Caki2 (cell line): Measurements from ENCODE around the gene CAAP1. TPM values are rescaled to one million over a fixed set of nuclear protein-coding genes. Genes with fewer than 3 reads are reported as not detected.
"Not testable (repeated sequence)": the region's sequence is repeated elsewhere in the genome, so short reads cannot be mapped to it uniquely, and the experiment has no call there.

Experiments
- DNase-seq: peaks from one replicate; pipeline ENCODE4 v3.0.0-alpha.2; 2015; ENCODE audit warnings: low read depth
- in situ Hi-C: cut with HindIII; loops from 2 replicates; pipeline ENCODE4 v1.10.0; 2016; ENCODE audit warnings: low sequenced_read_pairs, low pct_unique_long_range_greater_than_20kb, mixed read lengths
- total RNA-seq: library from RNA; depleted of rRNA; stranded (reverse); fragments of >200 nt; shearing (Covaris generic); gene quantifications from 2 replicates; pipeline ENCODE4 v1.2.3, GENCODE V29; 2014; ENCODE audit warnings: low replicate concordance; rRNA removed

The CAAP1 gene, protein sequence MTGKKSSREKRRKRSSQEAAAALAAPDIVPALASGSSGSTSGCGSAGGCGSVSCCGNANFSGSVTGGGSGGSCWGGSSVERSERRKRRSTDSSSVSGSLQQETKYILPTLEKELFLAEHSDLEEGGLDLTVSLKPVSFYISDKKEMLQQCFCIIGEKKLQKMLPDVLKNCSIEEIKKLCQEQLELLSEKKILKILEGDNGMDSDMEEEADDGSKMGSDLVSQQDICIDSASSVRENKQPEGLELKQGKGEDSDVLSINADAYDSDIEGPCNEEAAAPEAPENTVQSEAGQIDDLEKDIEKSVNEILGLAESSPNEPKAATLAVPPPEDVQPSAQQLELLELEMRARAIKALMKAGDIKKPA
- total RNA-seq = 29.1 and 56.2 TPM in 2 replicates

DNA sequence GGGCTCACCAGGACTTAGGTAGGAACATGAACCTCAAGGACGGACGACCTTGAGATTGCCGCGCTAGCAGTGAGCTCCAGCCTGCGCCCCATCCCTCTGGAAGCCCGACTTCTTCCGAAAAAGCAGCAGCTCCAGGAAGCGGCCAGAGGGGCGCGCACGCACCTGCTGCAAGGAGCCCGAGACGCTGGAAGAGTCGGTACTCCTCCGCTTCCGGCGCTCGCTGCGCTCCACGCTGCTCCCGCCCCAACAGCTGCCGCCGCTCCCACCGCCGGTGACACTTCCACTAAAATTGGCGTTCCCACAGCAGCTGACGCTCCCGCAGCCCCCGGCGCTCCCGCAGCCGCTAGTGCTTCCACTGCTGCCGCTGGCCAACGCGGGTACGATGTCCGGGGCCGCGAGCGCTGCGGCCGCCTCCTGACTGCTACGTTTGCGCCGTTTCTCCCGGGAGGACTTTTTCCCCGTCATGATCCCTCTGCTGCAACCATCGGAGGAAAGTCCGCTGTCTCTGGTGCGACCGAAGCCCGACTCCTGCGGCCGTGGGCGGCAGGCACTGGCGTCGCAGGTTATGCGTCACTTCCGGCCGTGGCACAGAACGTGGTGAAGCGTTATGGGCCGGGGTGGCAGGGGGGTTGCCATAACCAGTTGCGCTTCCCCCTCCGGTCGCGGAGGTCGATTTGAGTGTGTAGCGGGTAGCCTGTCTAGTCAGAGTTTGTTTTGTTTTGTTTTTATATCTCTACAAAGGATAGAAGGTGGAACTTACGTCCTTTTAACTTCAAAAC, at the start of gene CAAP1:
TSS of gene CAAP1 (minus strand) at position 552 of the 779 bp plus-strand sequence. CDS start at position 465, 87 bp downstream.
- in situ Hi-C loops = no loop called here

DNA sequence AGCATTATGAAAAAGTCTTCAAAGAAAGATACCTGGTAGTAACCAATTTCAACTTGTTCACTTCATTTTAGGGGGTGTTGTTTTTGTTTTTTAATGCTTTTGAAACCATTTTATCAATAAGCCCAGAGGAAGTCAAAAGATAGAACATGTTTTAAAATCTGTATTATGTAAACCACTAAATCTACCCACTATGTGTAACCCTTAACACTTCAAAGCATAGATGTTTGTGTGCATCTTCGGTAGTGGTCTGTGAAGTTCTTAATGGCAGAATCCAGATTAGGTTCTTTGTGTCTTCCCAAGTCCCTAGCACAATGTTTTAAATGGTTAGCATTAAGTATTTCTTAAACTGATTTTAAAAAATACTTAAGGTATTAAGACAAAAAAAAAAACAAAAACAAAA, 48.2 kb upstream of the CAAP1 start:
- in situ Hi-C loops = no loop called here
- no peak for DNase-seq

More for the DNA sequence above, at the start of gene CAAP1:
- peak; percentile 78 for DNase-seq

DNA sequence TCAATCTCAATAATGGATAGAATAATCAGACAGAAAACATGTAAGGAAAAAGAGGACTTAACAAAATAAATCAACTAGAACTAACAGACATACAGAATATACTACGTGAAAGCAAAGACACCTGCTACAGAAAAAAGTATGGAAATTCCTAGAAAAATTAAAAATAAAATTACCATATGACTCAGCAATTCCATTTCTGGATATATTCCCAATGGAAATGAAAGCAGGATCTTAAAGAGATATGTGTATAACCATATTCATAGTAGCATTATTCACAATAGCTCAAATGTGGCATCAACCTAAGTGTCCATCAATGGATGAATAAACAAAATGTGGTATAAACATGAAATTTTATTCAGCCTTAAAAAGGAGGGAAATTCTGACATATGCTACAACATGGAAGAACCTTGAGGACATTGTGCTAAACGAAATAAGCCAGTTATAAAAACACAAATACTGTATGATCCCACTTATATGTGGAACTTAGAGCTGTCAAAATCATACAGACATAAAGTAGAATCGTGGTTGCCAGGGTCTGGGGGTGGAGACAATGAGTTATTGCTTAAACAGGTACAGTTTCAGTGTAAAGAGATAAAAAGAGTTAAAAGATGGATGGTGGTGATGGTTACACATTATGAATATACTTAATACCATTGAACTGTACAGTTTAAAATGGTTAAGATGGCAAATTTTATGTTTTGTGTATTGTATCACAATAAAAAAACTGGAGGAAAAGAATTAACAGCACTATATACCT, 47.5 kb upstream of the CAAP1 start:
- in situ Hi-C loops = no loop called here
- DNase-seq = no peak

DNA sequence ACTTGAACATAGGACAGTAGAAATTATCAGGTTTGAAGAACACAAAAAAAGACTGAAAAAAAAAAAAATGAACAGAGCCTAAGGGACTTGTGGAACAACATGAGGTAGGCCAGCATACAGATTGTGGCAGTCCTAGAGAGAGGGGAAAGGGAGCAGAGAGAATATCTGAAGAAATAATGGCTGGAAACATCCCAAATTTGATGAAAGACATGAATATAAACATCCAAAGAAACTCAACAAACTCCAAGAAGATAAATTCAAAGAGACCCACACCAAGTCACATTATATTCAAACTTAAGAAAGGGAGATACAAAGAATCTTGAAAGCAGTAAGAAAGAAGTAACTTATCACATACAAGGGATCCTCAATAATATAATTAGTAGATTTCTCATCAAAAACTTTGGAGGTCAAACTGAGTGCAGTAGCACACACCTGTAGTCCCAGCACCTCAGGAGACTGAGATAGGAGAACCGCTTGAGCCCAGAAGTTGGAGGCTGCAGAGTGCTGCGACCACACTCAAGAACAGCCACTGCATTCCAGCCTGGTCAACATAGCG, 45.3 kb upstream of the CAAP1 start:
- in situ Hi-C loops = no loop called here
- no peak for DNase-seq

DNA sequence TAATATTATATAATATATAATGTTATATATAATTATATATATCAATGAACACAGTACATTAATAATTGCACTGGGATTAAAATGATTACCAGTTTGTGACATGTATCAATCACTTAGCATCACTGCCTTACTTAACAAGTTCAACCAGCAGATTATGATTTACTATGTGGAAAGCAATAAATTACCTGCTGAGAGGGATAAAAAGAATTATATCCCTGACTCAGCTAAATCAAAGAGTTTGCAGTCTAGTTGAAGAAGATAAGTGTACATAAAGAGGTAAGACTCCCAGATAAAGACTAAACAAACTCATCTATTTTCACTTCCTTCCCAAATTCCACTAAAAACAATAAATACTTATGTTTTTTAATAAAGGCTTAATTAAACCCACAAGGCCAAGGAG, 43.2 kb upstream of the CAAP1 start:
- in situ Hi-C loops = no loop called here
- DNase-seq = no peak

DNA sequence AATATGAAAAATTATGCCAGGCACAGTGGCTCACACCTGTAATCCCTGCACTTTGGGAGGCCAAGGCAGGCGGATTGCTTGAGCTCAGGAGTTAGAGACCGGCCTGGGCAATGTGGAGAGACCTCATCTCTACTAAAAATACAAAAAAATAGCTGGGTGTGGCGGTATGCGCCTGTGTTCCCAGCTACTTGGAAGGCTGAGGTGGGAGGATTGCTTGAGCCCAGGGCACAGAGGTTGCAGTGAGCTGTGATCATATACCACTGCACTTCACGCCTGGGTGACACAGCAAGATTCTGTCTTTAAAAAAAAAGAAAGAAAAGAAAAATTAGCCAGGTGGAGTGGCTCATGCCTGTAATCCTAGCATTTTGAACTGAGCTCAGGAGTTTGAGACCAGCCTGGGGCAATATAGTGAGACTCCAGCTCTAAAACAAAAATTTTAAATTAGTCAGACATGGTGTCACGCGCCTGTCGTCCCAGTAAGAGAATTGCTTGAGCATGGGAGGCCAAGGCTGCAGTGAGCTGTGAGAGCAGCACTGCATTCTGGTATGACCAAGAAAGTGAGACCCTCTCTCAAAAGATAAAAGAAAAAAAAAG, 36.4 kb upstream of the CAAP1 start:
- peak; percentile 73 for DNase-seq
- in situ Hi-C loops = no loop called here

DNA sequence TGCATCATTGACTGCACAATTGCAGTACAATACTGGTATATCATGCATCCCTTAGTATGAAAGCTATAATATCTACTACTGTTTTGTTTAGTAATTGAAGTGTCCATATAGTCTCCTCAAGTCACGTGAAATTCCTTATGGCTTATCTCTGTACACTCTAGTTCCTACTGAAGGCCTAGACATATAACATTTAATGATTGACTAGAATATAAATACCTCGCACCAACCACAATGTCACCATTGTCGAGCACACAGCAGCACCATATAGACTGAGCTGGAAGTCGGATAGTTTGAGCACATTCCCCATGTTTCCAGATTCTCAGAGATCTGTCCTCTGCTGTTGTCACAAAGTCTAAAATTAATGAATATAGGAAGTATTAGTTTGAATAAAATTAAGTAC, 33.0 kb upstream of the CAAP1 start:
- DNase-seq = no peak
- in situ Hi-C loops = no loop called here

DNA sequence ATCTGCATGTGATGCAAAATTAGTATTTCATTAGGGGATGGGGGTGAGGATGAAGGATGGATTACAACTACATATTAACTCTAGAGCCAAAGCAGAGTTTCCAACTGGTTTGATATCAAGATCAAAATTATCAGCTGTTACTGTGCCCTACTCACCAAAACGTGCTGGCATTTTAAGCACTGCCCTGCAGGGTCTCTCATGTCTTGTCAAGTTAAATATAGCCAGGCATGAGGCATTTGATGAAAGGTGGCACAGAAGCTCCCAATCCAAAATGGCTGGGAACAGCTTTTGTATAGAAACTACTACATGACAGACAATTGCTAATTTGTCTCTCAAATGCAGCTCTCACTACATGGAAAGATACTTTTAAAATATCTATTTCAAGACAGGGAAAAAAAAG, 27.1 kb upstream of the CAAP1 start:
- DNase-seq = no peak
- in situ Hi-C loops = no loop called here

DNA sequence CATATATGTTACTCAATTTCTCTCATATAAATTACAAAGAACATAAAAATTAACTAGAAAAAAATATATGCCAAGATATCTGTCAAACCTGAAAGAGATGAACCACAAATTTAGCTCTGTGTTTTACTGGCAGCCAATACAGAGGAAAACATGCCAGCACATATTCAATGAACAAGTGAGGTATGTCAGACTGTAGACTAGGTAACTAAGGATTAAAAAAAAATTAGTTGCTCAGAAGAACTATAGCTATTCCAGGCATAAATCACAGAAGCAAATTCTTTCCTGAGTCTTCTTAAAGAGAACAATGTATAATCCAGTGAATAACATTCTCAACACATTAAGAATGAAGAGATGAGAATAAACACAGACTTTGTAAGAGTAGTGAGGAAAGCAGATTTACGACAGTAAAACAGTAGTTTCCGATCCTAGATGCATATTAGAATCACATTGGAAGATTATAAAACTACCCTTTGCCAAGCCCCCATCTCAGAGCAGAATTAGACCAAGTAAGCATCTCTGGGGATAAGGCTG, 20.6 kb upstream of the CAAP1 start:
- DNase-seq = no peak
- in situ Hi-C loops = no loop called here

DNA sequence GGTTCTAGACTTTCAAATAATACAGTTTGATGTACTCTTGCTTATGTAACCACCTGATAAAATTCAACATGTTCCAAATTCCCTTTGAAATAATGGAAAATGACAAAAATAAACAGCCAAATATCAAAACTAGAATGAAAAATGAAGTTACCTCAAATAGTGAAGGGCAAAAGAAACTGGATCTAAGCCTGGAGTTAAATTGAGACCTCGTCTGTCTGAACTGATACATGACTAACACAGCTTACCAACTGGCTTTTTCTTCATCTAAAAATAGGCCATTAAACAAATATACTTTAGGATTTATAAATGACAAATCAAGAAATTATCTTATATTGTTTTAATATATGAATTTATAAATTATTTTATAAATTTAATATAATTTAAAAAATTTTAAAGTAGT, 12.1 kb upstream of the CAAP1 start:
- in situ Hi-C loops = no loop called here

DNA sequence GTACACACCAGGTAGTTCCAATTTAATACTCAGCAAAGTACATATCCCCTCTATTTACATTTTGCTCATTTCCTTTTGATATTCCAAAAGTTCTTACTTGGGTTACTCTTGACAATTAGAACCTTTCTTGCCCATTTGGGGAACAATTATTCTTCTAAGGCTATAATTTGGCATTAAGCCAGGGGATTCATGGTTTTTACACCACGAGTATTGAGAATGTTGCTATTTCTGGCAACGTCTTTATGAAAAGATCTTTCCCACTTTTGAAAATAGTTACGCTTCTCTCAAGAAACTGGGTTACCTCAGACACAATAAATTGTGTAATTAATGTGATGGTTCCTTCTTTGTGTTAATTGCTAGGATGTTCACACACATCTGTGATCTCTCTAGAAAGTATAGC, 11.5 kb upstream of the CAAP1 start:
- in situ Hi-C loops = no loop called here

More for the DNA sequence above, 12.1 kb upstream of the CAAP1 start:
- no peak for DNase-seq

DNA sequence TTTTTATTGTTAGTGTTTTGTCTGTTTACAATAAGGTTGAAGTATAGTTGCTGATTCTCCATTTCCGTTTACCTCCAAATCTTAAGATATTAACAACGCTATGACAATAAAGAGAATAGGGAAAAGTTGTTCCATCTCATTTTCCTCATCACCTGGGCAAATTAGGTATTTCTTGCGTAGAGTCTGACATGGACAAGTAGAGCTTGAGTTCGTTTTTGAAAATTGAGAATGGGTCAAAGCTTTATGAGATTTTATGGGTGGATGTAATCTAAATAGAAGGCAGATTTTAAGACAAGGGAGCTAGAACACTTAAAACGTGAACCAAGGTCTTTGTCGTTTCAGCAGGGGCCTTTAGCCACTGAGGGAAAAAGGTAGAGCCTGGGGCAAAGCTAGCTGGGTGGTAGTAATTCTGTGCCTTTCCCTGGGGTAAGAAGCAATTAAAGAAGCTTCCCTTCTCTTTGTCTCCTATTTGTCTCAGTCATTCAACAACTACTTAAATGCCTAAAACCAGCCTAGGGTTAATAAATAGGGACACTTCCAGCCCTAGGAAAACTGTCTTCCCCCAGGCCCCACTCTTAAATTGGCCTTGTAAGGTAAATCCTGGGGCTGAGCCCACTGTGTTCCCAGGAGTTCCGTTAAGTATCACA, 551 bp upstream of the CAAP1 start:
- in situ Hi-C loops = no loop called here
- DNase-seq = no peak

More for the DNA sequence above, 11.5 kb upstream of the CAAP1 start:
- DNase-seq = no peak

DNA sequence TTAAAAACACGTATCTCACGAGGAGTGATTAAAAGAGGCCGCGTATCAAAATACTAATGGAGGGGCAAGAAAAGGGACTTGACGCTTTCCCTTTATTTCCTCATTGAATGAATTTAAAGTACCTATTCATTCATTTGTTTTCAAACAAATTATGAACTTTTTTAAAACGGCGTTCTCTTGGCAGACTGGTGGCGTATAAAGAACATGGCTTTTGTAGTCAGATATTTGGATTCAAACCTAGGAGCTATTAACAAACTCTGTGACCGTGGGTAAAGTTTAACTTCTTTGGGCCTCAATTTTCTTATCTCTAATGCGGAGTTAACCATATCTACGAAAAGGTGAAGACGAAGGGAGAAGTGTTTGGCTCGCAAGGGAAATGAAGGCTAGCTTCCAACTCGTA, 876 bp downstream of the CAAP1 start:
- DNase-seq = no peak
- in situ Hi-C loops = no loop called here

DNA sequence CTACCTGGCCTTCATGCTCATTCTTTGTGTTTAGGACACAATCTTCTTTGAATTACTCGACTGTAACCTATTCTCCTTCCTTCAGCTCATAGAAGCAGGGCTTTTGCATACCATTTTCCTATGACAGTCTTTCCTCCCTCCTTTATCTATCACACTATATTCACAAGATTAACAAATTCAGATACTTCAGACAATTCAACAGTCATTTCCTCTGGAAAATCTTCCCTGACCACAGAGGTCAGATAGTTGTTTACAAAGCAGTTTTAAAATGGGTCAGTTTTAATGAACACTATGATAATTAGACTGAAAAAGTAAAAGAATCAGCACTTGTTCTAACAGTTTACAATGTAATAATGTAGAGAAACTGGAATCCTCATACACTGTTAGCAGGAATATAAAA, 4.3 kb downstream of the CAAP1 start:
- DNase-seq = no peak
- in situ Hi-C loops = no loop called here

DNA sequence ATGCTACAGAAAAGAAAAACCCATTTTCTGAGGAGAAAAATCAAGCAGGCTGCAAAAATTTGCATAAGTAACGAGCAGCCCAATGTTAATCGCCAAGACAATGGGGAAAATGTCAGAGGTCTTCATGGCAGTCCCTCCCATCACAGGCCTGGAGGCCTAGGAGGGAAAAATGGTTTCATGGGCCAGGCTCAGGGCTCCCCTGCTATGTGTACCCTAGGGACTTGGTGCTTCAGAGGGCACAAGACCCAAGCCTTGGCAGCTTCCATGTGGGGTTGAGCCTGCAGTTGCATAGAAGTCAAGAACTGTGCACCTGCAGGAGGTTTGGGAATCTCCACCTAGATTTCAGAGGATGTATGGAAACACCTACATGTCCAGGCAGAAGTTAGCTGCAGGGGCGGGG, 10.4 kb downstream of the CAAP1 start:
- no peak for DNase-seq
- in situ Hi-C loops = no loop called here

DNA sequence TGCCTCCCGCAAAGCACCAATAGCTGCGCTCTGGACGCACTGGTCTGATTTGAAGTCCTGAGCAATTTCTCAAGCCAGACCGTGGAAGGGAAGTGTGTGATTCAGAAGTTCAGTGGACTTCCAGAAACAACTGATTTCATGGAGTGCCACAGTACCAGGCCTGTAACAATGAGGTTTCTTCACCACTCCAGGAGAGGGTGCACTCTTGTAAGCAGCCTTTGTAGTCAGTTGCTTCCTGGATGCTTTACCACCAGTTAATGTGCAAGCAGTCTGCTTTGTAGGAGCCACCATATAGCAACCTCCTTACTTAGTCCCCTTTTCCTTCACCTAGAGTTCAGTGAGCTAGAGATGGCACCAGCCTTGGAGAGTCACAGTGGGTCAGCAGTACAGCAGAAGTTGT, 12.3 kb downstream of the CAAP1 start:
- in situ Hi-C loops = no loop called here
- no peak for DNase-seq

DNA sequence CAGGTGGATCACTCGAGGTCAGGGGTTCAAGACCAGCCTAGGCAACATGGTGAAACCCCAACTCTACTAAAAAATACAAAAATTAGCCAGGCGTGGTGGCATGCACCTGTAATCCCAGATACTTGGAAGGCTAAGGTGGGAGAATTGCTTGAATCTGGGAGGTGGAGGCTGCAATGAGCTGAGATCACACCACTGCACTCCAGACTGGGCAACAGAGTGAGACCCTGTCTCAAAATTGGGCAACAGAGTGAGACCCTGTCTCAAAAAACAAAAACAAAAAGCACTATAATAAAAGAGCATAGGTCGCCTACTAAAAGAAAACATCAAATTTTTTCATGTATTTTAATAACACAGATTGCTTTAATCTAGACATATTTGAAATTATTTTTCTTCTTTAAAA, 17.4 kb downstream of the CAAP1 start:
- DNase-seq, in situ Hi-C loops: not testable (repeated sequence)

DNA sequence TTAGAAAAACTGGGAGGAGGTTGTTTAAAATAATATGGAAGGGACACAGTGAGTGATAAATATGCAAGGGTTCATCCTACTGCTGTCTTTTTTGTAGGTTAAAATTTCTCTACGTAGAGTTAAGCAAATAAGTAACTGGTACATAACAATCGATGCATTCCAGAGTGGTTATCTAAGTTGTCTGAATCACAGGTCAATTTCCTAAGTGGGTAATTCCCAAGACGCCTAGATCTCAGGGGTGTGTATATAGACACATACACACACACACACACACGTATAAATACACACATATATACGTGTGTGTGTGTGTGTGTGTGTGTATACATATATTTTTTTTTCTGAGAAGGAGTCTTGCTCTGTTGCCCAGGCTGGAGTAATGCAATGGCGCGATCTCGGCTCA, 22.3 kb downstream of the CAAP1 start:
- DNase-seq = peak; percentile 51
- in situ Hi-C loops = no loop called here
